GM18520 (cell line): ENCODE measurements around the gene RGMB.
"Not testable (repeated sequence)": the region's sequence is repeated elsewhere in the genome, so short reads cannot be mapped to it uniquely, and the experiment has no call there.

ENCODE experiments used
- ATAC-seq: cut with Tn5 transposase; IDR thresholded peaks from one replicate; pipeline ENCODE4 v1.9.1; 2021; ENCODE audit not compliant: unreplicated experiment

RGMB gene

DNA sequence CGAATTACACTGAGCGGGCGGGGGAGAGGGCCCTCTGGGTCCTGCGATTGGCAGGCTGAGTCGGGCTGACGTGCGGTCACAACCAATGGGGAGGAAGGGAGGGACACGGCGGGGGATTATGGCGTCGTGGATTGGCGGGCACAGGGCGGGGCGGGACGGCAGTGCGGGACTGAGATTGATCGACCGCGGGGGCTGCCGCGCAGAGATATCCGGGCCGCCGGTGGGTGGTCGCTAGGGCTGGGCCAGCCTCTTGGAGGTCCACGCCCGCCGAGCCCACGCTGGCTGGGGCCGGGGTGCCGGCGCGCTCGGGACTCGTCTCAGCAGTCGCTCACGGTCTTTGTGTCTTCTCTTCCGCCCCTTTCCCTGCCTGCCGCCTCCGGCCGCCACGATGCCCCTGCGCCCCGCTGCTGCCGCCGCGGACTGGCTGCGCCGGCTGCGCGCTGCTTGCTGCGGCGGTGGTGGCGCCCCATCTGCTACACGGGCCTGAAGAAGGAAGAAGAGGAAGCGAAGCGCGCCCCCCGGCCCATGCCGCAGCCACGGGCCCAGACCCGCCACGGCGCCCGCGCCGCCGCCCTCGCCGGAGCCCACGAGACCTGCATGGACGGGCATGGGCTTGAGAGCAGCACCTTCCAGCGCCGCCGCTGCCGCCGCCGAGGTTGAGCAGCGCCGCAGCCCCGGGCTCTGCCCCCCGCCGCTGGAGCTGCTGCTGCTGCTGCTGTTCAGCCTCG, at the start of gene RGMB:
Gene RGMB (plus strand): TSS at position 200 of the 728 bp plus-strand sequence. CDS start 408 bp downstream, at position 608.
- ATAC-seq: peak; percentile 78

DNA sequence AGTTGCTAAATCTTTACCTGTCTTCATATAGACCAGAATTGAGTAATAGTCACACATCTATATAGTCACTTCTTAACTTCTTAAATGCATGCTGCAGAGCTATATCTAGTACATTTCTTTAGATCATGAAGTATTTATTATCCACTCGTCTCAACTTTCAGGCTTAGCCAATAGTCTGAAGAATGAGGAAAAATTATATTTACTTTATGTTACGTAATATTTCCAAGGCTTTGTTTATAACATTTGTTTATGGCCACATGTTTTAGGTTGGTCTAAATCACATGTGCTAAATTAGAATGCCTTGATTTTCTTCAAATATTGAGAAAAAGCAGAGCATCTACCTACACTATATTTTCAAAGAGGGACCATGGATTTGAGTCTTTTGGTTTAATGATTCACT, 47.2 kb upstream of the RGMB start:
- no peak for ATAC-seq

GRCh38 chr5:98727686-98728085, 45.8 kb upstream of the RGMB start:
- ATAC-seq: no peak

GRCh38 chr5:98734646-98735045, 38.8 kb upstream of the RGMB start:
- ATAC-seq: no peak

GRCh38 chr5:98735806-98736507, 37.5 kb upstream of the RGMB start:
- no peak for ATAC-seq

DNA sequence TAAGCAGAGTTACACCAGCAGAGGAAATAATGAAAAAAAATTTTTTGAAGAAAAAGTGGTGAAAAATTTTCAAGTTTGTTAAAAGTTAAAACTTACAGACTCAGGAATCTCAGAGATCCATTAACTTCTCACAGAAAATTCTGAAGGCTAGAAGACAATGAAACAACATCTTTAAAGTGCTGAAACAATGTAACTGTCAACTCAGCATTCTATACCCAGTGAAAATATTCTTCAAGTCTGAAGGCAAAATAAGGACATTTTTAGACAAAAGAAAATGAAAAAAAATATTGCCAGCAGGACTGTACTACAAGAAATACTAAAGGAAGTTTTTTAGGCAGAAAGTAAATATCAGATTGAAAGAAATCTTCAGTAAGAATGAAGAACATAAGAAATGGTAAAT, 36.7 kb upstream of the RGMB start:
- ATAC-seq: no peak

DNA sequence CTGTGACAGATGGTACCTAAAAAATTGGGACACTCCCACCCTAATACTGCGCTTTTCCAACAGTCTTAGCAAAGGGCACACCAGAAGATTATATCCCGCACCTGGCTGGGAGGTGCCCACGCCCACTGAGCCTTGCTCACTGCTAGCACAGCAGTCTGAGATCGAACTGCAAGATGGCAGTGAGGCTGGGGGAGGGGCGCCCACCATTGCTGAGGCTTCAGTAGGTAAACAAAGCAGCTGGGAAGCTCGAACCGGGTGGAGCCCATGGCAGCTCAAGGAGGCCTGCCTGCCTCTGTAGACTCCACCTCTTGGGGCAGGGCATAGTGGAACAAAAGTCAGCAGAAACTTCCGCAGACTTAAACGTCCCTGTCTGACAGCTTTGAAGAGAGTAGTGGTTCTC, 36.0 kb upstream of the RGMB start:
- not testable (repeated sequence) for ATAC-seq

DNA sequence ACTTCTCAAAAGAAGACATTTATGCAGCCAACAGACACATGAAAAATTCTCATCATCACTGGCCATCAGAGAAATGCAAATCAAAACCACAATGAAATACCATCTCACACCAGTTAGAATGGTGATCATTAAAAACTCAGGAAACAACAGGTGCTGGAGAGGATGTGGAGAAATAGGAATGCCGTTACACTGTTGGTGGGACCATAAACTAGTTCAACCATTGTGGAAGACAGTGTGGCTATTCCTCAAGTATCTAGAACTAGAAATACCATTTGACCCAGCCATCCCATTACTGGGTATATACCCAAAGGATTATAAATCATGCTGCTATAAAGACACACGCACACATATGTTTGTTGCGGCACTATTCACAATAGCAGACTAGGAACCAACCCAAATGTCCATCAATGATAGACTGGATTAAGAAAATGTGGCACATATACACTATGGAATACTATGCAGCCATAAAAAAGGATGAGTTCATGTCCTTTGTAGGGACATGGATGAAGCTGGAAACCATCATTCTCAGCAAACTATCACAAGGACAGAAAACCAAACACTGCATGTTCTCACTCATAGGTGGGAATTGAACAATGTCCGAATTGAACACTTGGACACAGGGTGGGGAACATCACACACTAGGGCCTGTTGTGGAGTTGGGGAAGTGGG, 34.8 kb upstream of the RGMB start:
- not testable (repeated sequence) for ATAC-seq

DNA sequence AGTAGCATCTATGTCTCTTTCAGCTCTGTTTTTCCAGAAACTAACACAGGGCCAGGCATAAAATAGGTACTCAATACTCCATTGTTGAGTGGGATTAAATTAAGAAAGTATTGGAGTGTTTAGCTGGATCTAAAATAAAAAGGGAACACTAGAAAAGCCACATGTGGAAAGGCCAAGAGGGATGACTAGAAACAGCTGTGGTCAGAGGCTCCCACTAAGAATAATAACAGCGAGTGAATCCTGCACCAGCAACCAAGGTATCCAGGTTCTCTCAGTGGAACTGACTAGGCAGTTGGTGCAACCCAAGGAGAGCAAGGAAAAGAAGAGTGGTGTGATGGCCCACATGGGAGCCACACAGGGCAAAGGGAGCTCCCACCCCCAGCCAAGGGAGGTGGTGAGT, 31.5 kb upstream of the RGMB start:
- no peak for ATAC-seq

GRCh38 chr5:98742396-98743073, 30.9 kb upstream of the RGMB start:
- ATAC-seq: no peak

- not testable (repeated sequence) for ATAC-seq
These were observed 25.2 kb upstream of the RGMB start for GRCh38 chr5:98748259-98748658.

DNA sequence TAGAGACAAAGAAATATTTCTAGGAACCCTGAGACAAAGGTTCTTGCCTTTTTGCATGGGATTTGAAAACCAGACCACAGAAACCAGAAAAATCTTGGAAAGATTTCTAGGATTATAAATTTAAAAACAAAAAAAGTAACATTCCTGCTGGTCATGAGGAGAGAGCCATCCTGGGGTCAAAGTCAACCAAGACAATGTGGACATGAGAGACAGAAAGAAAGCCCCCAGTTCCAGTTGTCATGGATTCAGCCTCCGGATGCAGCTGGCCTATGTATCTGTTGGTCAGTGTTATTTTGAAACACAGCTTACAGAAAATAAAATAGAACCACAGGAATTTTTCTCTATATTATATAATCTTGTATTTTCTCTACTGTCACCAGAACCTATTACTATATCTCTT, 24.4 kb upstream of the RGMB start:
- ATAC-seq: no peak

DNA sequence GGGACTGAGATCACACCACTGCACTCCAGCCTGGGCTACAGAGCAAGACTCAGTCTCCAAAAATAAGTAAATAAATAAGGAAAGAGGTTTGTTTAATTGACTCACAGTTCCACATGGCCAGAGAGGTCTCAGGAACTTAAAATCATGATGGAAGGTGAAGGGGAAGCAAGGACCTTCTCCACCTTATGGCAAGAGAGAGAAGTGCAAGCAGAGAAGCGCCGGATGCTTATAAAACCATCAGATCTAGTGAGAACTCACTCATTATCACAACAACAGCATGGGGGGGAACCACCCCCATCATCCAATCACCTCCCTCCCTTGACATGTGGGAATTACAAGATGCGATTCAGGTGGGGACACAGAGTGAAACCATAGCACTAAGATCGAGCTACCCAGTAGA, 22.8 kb upstream of the RGMB start:
- ATAC-seq: no peak

- not testable (repeated sequence) for ATAC-seq
These were observed 21.1 kb upstream of the RGMB start for GRCh38 chr5:98752331-98752730.

GRCh38 chr5:98752801-98753200, 20.7 kb upstream of the RGMB start:
- ATAC-seq: not testable (repeated sequence)

- ATAC-seq: no peak
These were observed 20.0 kb upstream of the RGMB start for GRCh38 chr5:98753507-98753906.

- ATAC-seq: no peak
These were observed 18.1 kb upstream of the RGMB start for GRCh38 chr5:98755406-98755805.

- ATAC-seq: no peak
These were observed 15.5 kb upstream of the RGMB start for GRCh38 chr5:98757978-98758377.

DNA sequence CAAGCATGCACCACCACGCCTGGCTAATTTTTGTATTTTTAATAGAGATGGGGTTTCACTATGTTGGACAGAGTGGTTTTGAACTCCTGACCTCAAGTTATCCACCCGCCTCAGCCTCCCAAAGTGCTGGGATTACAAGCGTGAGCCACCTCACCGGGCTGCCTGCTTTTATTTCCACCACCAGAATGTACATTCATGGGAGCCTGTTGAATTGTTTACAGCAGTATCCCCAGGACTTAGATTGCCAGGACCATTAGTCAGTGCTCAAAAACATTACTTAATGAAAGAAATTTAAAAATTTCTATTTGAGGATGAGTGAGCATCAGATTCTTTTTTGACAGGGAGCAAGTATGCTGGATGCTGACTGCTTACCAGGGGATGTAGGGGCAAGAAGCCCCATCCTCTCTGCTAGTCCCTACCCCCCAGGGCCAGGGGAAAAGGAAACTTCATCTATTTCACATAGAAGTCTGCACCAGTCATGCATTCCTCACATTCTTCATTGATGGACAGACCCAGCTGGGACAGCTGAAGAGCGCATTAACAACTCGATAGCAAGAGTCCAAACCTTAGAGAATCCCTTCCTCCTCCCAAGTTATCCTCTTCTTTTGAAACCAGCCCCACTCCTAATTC, 10.3 kb upstream of the RGMB start:
- ATAC-seq: no peak

DNA sequence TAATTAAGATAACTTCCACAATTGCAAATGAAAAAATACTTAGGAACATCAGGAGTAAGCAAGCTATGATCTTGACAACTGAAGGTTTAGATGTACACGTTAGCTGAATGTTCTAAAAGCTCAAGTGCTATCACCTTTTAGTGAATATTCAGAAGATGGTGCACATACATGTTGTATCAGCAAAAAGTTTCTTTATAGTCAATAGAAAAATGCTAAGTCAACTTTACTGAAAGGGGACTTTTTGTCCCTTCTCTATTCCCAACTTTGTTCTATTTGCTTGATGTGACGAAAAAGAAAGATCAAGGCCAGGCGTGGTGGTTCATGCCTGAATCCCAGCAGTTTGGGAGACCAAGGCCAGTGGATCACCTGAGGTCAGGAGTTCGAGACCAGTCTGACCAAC, 7.6 kb upstream of the RGMB start:
- no peak for ATAC-seq

GRCh38 chr5:98767581-98767980, 5.9 kb upstream of the RGMB start:
- ATAC-seq: no peak
